ENCODE data around the gene VPS8. TPM values are rescaled to one million over a fixed set of nuclear protein-coding genes. Genes with fewer than 3 reads are reported as not detected.
"Not testable (repeated sequence)": the region's sequence is repeated elsewhere in the genome, so short reads cannot be mapped to it uniquely, and the experiment has no call there.

Gene VPS8
- total RNA-seq, 1 donor from 2014 or later: 56.9 TPM

- H3K27me3 ChIP-seq (ENCODE audit: control insufficient read depth, insufficient read depth, low read length): no peaks in the 10 kb centered on the region
- TF ChIP-seq, protein P1, sequence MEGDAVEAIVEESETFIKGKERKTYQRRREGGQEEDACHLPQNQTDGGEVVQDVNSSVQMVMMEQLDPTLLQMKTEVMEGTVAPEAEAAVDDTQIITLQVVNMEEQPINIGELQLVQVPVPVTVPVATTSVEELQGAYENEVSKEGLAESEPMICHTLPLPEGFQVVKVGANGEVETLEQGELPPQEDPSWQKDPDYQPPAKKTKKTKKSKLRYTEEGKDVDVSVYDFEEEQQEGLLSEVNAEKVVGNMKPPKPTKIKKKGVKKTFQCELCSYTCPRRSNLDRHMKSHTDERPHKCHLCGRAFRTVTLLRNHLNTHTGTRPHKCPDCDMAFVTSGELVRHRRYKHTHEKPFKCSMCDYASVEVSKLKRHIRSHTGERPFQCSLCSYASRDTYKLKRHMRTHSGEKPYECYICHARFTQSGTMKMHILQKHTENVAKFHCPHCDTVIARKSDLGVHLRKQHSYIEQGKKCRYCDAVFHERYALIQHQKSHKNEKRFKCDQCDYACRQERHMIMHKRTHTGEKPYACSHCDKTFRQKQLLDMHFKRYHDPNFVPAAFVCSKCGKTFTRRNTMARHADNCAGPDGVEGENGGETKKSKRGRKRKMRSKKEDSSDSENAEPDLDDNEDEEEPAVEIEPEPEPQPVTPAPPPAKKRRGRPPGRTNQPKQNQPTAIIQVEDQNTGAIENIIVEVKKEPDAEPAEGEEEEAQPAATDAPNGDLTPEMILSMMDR (IDR thresholded peaks at IDR 0.05; ENCODE audit: insufficient read depth, low read length, severe bottlenecking): no peak
- no peaks in the 10 kb centered on the region for H3K36me3 ChIP-seq (ENCODE audit: control insufficient read depth, insufficient read depth, low read length)
- FAIRE-seq (no peak), DNase-seq (ENCODE audit: low read depth) (no peak)
- no peak overlapping the region for H3K4me3 ChIP-seq (ENCODE audit: low read depth, low read length)
These were observed 173.6 kb downstream of the VPS8 start for GRCh38 chr3:184985586-184985985.

GRCh38 chr3:184986366-184986889 lies 174.5 kb downstream of the VPS8 start:
- TF ChIP-seq, protein P1 (IDR thresholded peaks at IDR 0.05; ENCODE audit: insufficient read depth, low read length, severe bottlenecking): no peak
- H3K36me3 ChIP-seq (ENCODE audit: control insufficient read depth, insufficient read depth, low read length): no peaks in the 10 kb centered on the region
- H3K27me3 ChIP-seq (ENCODE audit: control insufficient read depth, insufficient read depth, low read length): no peaks in the 10 kb centered on the region
- no peak overlapping the region for H3K4me3 ChIP-seq (ENCODE audit: low read depth, low read length)
- FAIRE-seq (no peak), DNase-seq (ENCODE audit: low read depth) (no peak)

GRCh38 chr3:184993394-184993793 lies 181.4 kb downstream of the VPS8 start:
- H3K36me3 ChIP-seq (ENCODE audit: control insufficient read depth, insufficient read depth, low read length): no peaks in the 10 kb centered on the region
- no peaks in the 10 kb centered on the region for H3K27me3 ChIP-seq (ENCODE audit: control insufficient read depth, insufficient read depth, low read length)
- TF ChIP-seq, protein P1 (IDR thresholded peaks at IDR 0.05; ENCODE audit: insufficient read depth, low read length, severe bottlenecking): no peak
- DNase-seq (ENCODE audit: low read depth) (no peak), FAIRE-seq (no peak)
- no peak overlapping the region for H3K4me3 ChIP-seq (ENCODE audit: low read depth, low read length)

- not testable (repeated sequence) for H3K36me3 ChIP-seq (ENCODE audit: control insufficient read depth, insufficient read depth, low read length); H3K4me3 ChIP-seq (ENCODE audit: low read depth, low read length); H3K27me3 ChIP-seq (ENCODE audit: control insufficient read depth, insufficient read depth, low read length); DNase-seq (ENCODE audit: low read depth); FAIRE-seq
These were observed 191.9 kb downstream of the VPS8 start for GRCh38 chr3:185003876-185004275.

DNA sequence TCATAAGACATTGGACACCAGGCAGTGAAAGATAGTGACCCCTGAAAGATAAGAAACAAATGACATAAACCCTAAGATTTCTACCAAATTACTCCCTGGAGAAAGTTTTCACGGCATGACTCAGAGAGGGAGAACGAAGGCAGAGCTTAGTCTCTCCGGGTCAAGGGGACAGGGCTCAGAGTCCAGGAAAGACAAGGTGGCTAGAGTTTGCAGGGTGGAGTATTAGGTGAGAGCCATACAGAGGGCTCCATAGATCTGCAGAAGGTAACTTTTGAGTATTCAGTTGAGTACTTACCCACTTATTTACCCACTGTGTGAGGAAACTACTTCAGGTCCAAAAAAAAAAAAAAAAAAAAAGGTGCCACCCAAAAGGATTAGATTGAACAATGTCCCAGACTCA lies 197.7 kb downstream of the VPS8 start:
- TF ChIP-seq, protein P1 (IDR thresholded peaks at IDR 0.05; ENCODE audit: insufficient read depth, low read length, severe bottlenecking): no peak
- H3K27me3 ChIP-seq (ENCODE audit: control insufficient read depth, insufficient read depth, low read length): no peaks in the 10 kb centered on the region
- H3K4me3 ChIP-seq (ENCODE audit: low read depth, low read length): no peak overlapping the region
- no peak for FAIRE-seq
- DNase-seq (ENCODE audit: low read depth): no peak
- H3K36me3 ChIP-seq (ENCODE audit: control insufficient read depth, insufficient read depth, low read length): no peaks in the 10 kb centered on the region

DNA sequence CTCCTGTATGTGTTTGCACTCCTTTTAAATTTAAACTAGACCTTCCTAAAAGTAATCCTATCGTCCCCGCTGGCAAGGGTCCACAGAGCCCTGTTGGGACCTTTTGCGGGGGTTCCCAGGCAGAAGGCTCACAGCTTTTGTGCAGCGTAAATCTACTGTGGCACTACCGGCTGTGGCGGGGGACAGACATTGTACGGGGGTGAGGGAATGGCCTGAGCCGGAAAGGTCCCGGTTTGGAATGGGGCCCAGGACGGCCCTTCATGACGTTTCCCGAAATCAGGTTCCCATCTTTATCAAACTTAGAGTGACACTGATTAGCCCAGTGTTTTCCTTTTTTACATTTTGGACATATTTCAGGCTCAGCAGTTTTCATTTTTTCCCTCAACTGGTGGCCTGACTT lies 205.6 kb downstream of the VPS8 start:
- not testable (repeated sequence) for H3K36me3 ChIP-seq (ENCODE audit: control insufficient read depth, insufficient read depth, low read length); DNase-seq (ENCODE audit: low read depth); H3K4me3 ChIP-seq (ENCODE audit: low read depth, low read length); H3K27me3 ChIP-seq (ENCODE audit: control insufficient read depth, insufficient read depth, low read length); FAIRE-seq

GRCh38 chr3:185017996-185018395 lies 206.0 kb downstream of the VPS8 start:
- not testable (repeated sequence) for H3K36me3 ChIP-seq (ENCODE audit: control insufficient read depth, insufficient read depth, low read length); DNase-seq (ENCODE audit: low read depth); FAIRE-seq; H3K27me3 ChIP-seq (ENCODE audit: control insufficient read depth, insufficient read depth, low read length); H3K4me3 ChIP-seq (ENCODE audit: low read depth, low read length)
